NCI-H69 (cell line): ENCODE measurements around the gene EDN1.
A peak's percentile ranks its signal among the peaks of the same experiment; 100 is the strongest.

ENCODE experiments used
- DNase-seq: peaks from one replicate; lab custom pipeline; 2025; lab: John Stamatoyannopoulos, UW

EDN1 gene

GRCh38 chr6:12289933-12290820 is at the start of gene EDN1:
TSS of gene EDN1 (plus strand) at chr6:12290361. CDS start at chr6:12290630, 269 bp downstream.
- DNase-seq = peak; percentile 87

- DNase-seq = peak; percentile 8
Measured at GRCh38 chr6:12241493-12242175, 48.5 kb upstream of the EDN1 start.

GRCh38 chr6:12243169-12243568 is 47.0 kb upstream of the EDN1 start:
- no peak for DNase-seq

GRCh38 chr6:12245360-12245759 is 44.8 kb upstream of the EDN1 start:
- no peak for DNase-seq

- no peak for DNase-seq
Measured at GRCh38 chr6:12245763-12246718, 44.1 kb upstream of the EDN1 start.

GRCh38 chr6:12246900-12247299 is 43.3 kb upstream of the EDN1 start:
- DNase-seq = no peak

- DNase-seq = peak; percentile 78
Measured at GRCh38 chr6:12249541-12250382, 40.4 kb upstream of the EDN1 start.

- DNase-seq = no peak
Measured at GRCh38 chr6:12250383-12250770, 39.8 kb upstream of the EDN1 start.

GRCh38 chr6:12254210-12254609 is 36.0 kb upstream of the EDN1 start:
- DNase-seq = no peak

- DNase-seq = no peak
Measured at GRCh38 chr6:12258191-12258590, 32.0 kb upstream of the EDN1 start.

GRCh38 chr6:12258591-12259075 is 31.5 kb upstream of the EDN1 start:
- no peak for DNase-seq

- no peak for DNase-seq
Measured at GRCh38 chr6:12260458-12261093, 29.6 kb upstream of the EDN1 start.

GRCh38 chr6:12261502-12261901 is 28.7 kb upstream of the EDN1 start:
- DNase-seq = no peak

GRCh38 chr6:12262236-12263061 is 27.7 kb upstream of the EDN1 start:
- no peak for DNase-seq

- no peak for DNase-seq
Measured at GRCh38 chr6:12263403-12263802, 26.8 kb upstream of the EDN1 start.

- DNase-seq = no peak
Measured at GRCh38 chr6:12264671-12265070, 25.5 kb upstream of the EDN1 start.

GRCh38 chr6:12265296-12265695 is 24.9 kb upstream of the EDN1 start:
- DNase-seq = no peak

- no peak for DNase-seq
Measured at GRCh38 chr6:12265791-12266190, 24.4 kb upstream of the EDN1 start.

- no peak for DNase-seq
Measured at GRCh38 chr6:12266571-12266970, 23.6 kb upstream of the EDN1 start.

- no peak for DNase-seq
Measured at GRCh38 chr6:12269110-12269509, 21.1 kb upstream of the EDN1 start.
